ENCODE measurements around the gene DCTN4. TPM values are rescaled to one million over a fixed set of nuclear protein-coding genes. Genes with fewer than 3 reads are reported as not detected.

The DCTN4 gene
- total and polyA plus RNA-seq, 4 donors: 63.7 to 111 (median 97.8) TPM

DNA sequence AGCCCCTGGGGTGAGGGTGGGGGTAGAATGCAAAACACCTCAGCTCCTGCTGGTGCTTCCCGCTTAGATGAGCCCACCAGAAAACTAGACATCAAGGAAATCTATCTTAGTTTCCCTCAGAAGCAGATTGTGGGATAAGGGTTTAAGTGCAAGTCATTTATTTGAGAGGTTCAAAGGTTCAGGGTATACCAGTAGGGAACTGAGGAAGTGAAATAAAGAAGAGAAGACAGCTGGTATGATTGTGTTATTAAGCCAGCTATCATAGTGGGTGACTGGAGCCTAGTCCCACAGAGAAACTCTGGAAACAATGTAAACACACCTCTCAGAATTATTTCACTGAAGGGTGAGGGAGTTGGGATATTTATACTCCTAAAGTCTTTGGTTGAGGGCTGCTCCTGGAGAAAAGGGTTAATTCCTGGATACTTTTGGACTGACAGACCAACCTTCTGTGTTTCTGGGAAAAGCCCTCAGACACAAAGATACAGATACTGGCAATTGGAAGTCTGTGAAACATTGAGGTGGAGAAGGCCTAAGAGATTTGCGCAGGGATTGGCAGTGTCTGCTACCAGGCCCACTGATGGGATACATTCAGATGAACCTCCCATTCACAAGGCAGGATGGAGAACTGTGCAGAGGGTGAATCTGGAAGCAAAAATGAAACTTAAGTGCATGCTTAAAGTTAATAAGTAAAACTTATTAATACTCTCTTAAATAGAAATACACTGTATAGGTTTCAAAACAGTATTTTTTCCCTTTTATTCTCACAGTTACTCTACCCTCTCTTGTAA, 6.4 kb upstream of the DCTN4 start:
- WGBS (ENCODE audit: insufficient coverage): 100% methylated on average over 1 of the region's 2 CpGs
- H3K4me1 ChIP-seq (ENCODE audit: control insufficient read depth, insufficient read depth, low read length): no peaks in the 10 kb centered on the region
- no peaks in the 10 kb centered on the region for H3K9me3 ChIP-seq (ENCODE audit: control insufficient read depth, insufficient read depth, low read length)
- no peak for DNase-seq (ENCODE audit: low read depth in 4 of 6, low spot score in 6 of 6)
- H3K27ac ChIP-seq (ENCODE audit: low read depth, low read length): no peak overlapping the region
- H3K36me3 ChIP-seq (ENCODE audit: control insufficient read depth, insufficient read depth, low read length): no peaks in the 10 kb centered on the region
- no peaks in the 10 kb centered on the region for H3K27me3 ChIP-seq (ENCODE audit: control insufficient read depth, insufficient read depth, low read length)
- H3K4me3 ChIP-seq (ENCODE audit: low read depth, low read length): no peak overlapping the region

DNA sequence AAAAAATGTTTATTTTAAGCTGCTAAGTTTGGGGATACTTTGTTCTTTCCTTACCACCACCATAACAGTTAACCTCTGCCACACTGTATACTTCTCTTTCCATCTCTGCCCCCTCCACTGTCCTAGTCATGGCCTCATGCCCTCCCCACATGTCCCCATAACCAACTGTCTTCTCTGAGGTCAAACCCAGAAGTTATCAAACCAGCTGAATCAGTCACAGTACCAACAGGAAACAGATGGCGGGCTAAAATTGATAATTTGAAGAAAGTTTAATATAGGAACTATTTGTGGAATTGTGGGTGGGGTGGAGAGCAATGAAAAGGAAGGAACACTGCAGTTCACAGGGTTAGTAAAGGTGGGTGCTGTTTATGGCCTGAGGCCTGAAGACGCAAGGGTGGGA, 5.7 kb upstream of the DCTN4 start:
- WGBS (ENCODE audit: insufficient coverage): 81% methylated on average over 2 of the region's 2 CpGs
- no peaks in the 10 kb centered on the region for H3K36me3 ChIP-seq (ENCODE audit: control insufficient read depth, insufficient read depth, low read length)
- H3K4me3 ChIP-seq (ENCODE audit: low read depth, low read length): no peak overlapping the region
- H3K4me1 ChIP-seq (ENCODE audit: control insufficient read depth, insufficient read depth, low read length): no peaks in the 10 kb centered on the region
- no peaks in the 10 kb centered on the region for H3K27me3 ChIP-seq (ENCODE audit: control insufficient read depth, insufficient read depth, low read length)
- H3K27ac ChIP-seq (ENCODE audit: low read depth, low read length): no peak overlapping the region
- DNase-seq (ENCODE audit: low read depth in 4 of 6, low spot score in 6 of 6): no peak
- H3K9me3 ChIP-seq (ENCODE audit: control insufficient read depth, insufficient read depth, low read length): no peaks in the 10 kb centered on the region

DNA sequence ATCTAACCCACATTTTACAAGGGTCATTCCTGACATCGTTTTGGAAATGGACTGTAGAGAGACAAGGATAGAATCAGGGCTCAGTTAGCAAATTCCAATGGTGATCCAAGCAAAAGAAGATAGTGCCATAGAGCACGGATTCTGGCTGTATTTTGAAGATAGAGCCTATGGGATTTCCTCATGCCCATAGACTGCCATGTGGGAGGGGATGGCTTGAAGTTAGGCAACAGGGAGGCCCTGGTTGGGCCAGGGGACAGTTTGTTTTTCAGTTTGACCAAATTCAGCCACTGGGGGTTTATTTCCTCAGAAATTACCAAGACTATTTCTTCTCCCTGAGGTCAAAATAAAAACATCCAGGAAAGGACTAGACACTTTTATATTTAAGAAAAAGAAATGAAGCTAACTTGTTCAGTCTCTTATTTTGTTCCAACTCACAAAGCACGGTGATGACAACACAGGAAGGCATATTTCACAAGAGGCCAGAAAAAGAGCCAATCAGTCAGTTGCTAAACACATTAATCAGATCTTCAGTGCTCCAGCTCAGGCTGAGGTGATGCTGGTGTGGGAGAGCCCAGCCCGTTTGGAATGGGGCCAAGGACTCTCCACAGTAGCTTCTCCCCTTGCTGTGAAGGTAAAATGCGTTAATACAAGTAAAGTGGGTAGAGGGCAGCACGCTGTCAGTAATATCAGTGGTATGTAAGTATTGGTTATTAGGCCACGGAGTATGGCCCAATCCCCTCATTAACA, 4.4 kb upstream of the DCTN4 start:
- WGBS (ENCODE audit: insufficient coverage): 57% methylated on average over 3 of the region's 7 CpGs
- no peak overlapping the region for H3K4me3 ChIP-seq (ENCODE audit: low read depth, low read length)
- H3K27me3 ChIP-seq (ENCODE audit: control insufficient read depth, insufficient read depth, low read length): no peaks in the 10 kb centered on the region
- H3K9me3 ChIP-seq (ENCODE audit: control insufficient read depth, insufficient read depth, low read length): no peaks in the 10 kb centered on the region
- no peaks in the 10 kb centered on the region for H3K4me1 ChIP-seq (ENCODE audit: control insufficient read depth, insufficient read depth, low read length)
- peak in 1 of 6 donors; percentile 21 for DNase-seq (ENCODE audit: low read depth in 4 of 6, low spot score in 6 of 6)
- H3K36me3 ChIP-seq (ENCODE audit: control insufficient read depth, insufficient read depth, low read length): no peaks in the 10 kb centered on the region
- H3K27ac ChIP-seq (ENCODE audit: low read depth, low read length): no peak overlapping the region

DNA sequence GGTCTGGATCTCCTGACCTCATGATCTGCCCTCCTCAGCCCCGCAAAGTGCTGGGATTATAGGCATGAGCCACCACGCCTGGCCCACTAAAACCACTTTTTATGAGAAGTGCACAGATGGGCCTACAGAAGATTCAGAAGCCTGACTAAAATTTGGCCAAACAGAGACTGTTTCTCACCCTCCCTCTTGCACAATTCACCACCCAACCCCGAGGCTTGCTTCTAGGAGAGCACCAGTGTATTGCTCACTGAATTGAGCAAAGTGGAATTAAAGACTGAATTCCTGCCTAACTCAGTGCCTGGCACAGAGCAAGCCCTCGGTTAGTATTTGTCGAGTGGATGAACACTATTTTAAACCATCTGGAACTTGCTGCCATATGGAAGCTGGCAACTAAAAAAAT, 3.4 kb upstream of the DCTN4 start:
- no peak for DNase-seq (ENCODE audit: low read depth in 4 of 6, low spot score in 6 of 6)
- no peaks in the 10 kb centered on the region for H3K4me1 ChIP-seq (ENCODE audit: control insufficient read depth, insufficient read depth, low read length)
- no peaks in the 10 kb centered on the region for H3K36me3 ChIP-seq (ENCODE audit: control insufficient read depth, insufficient read depth, low read length)
- no peaks in the 10 kb centered on the region for H3K27me3 ChIP-seq (ENCODE audit: control insufficient read depth, insufficient read depth, low read length)
- no peaks in the 10 kb centered on the region for H3K9me3 ChIP-seq (ENCODE audit: control insufficient read depth, insufficient read depth, low read length)
- H3K4me3 ChIP-seq (ENCODE audit: low read depth, low read length): no peak overlapping the region
- WGBS (ENCODE audit: insufficient coverage): 92% methylated on average over 4 of the region's 5 CpGs
- no peak overlapping the region for H3K27ac ChIP-seq (ENCODE audit: low read depth, low read length)

DNA sequence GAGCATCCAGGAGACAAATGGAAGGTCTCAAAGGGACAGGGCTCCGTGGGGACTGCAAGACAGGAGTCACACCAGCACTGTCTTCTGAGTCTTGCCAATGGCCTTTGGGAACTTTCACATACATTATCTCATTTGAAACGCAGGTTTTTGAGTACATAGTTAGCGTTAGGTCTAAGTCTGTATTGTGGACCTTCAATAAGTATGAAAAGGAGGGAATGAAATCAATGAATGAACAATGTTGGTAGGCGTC, 442 bp upstream of the DCTN4 start:
- Histone ChIP-seq H3K4me1 (ENCODE audit: control insufficient read depth, insufficient read depth, low read length) (no peaks in the 10 kb centered on the region), H3K36me3 (ENCODE audit: control insufficient read depth, insufficient read depth, low read length) (peaks cover 9% of the 10 kb centered on the region), H3K27me3 (ENCODE audit: control insufficient read depth, insufficient read depth, low read length) (no peaks in the 10 kb centered on the region), H3K27ac (ENCODE audit: low read depth, low read length) (peak overlapping the region; percentile 99), H3K9me3 (ENCODE audit: control insufficient read depth, insufficient read depth, low read length) (no peaks in the 10 kb centered on the region), H3K4me3 (ENCODE audit: low read depth, low read length) (peak overlapping the region; percentile 88)
- DNase-seq (ENCODE audit: low read depth in 4 of 6, low spot score in 6 of 6): no peak
- 55% methylated on average over 3 of the region's 4 CpGs for WGBS (ENCODE audit: insufficient coverage)

DNA sequence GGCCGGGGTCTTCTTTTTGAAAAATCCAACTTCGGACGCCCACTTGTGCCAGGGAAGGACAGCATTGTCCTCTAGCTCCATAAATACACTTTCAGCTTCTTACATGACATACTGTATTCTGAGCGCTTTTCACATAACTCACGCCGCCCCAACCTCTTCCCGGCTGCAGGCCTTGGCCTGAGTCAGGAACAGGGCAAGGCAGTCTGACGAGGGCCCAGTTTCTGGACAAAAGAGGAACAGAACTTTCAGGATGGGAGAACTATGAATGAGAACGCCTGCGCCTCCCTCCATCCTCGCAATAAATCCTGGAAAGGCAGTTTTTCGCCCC, 650 bp downstream of the DCTN4 start:
- H3K27ac ChIP-seq (ENCODE audit: low read depth, low read length): peak overlapping the region; percentile 99
- H3K4me1 ChIP-seq (ENCODE audit: control insufficient read depth, insufficient read depth, low read length): no peaks in the 10 kb centered on the region
- H3K4me3 ChIP-seq (ENCODE audit: low read depth, low read length): peak overlapping the region; percentile 88
- 0% methylated on average over 11 of the region's 12 CpGs for WGBS (ENCODE audit: insufficient coverage)
- peaks cover 15% of the 10 kb centered on the region for H3K36me3 ChIP-seq (ENCODE audit: control insufficient read depth, insufficient read depth, low read length)
- DNase-seq (ENCODE audit: low read depth in 4 of 6, low spot score in 6 of 6): no peak
- H3K27me3 ChIP-seq (ENCODE audit: control insufficient read depth, insufficient read depth, low read length): no peaks in the 10 kb centered on the region
- no peaks in the 10 kb centered on the region for H3K9me3 ChIP-seq (ENCODE audit: control insufficient read depth, insufficient read depth, low read length)

DNA sequence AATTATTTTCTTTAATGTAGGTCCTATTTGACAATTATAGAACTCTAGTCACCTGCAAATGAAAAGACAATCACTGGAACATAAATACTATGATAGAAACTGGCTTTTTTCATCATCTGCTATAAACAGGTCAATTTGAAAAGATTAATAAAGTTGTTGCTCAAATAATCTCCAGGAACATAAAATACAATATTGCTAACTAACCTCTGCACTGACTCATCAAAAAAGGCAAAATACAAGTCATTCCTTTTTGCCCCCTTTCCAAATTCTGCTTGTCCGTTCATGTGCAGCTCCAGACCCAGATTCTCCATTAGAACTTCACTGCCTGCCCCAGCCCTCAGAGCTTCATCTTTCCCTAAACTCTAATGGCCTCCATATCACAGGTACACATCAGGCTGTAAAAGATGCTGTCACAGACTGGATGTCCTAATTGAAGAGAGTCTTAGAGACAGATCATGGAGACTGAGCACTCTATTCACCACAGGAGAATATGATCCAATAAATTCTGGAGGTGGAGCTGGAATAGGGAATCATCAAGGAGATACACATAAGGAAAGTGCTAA, 1.6 kb downstream of the DCTN4 start:
- H3K36me3 ChIP-seq (ENCODE audit: control insufficient read depth, insufficient read depth, low read length): peaks cover 21% of the 10 kb centered on the region
- no peaks in the 10 kb centered on the region for H3K27me3 ChIP-seq (ENCODE audit: control insufficient read depth, insufficient read depth, low read length)
- H3K9me3 ChIP-seq (ENCODE audit: control insufficient read depth, insufficient read depth, low read length): no peaks in the 10 kb centered on the region
- WGBS (ENCODE audit: insufficient coverage): 87% methylated on average over 1 of the region's 1 CpG
- no peaks in the 10 kb centered on the region for H3K4me1 ChIP-seq (ENCODE audit: control insufficient read depth, insufficient read depth, low read length)
- no peak for DNase-seq (ENCODE audit: low read depth in 4 of 6, low spot score in 6 of 6)
- no peak overlapping the region for H3K27ac ChIP-seq (ENCODE audit: low read depth, low read length)
- H3K4me3 ChIP-seq (ENCODE audit: low read depth, low read length): no peak overlapping the region

DNA sequence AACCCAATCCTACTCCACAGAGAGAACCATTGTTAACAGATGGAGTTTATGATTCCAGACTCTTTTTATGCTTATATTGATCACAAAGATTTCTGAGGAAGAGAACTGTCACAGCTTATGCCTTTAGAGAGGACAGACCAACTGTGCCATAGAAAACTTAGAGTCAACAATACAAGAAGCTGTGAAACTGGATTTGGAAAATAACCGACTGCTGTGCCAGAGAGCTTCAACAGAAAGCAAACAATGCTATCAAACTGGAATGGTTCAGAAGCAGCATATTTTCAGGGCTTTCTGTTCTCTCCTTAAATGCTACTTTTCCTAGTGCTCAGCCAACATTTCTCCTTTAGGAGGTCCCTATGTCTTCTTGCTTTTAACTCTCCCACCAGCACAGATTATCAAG, 5.0 kb downstream of the DCTN4 start:
- H3K27ac ChIP-seq (ENCODE audit: low read depth, low read length): no peak overlapping the region
- 91% methylated on average over 1 of the region's 1 CpG for WGBS (ENCODE audit: insufficient coverage)
- no peaks in the 10 kb centered on the region for H3K27me3 ChIP-seq (ENCODE audit: control insufficient read depth, insufficient read depth, low read length)
- DNase-seq (ENCODE audit: low read depth in 4 of 6, low spot score in 6 of 6): no peak
- H3K4me3 ChIP-seq (ENCODE audit: low read depth, low read length): no peak overlapping the region
- no peaks in the 10 kb centered on the region for H3K9me3 ChIP-seq (ENCODE audit: control insufficient read depth, insufficient read depth, low read length)
- H3K36me3 ChIP-seq (ENCODE audit: control insufficient read depth, insufficient read depth, low read length): peaks cover 21% of the 10 kb centered on the region
- no peaks in the 10 kb centered on the region for H3K4me1 ChIP-seq (ENCODE audit: control insufficient read depth, insufficient read depth, low read length)

DNA sequence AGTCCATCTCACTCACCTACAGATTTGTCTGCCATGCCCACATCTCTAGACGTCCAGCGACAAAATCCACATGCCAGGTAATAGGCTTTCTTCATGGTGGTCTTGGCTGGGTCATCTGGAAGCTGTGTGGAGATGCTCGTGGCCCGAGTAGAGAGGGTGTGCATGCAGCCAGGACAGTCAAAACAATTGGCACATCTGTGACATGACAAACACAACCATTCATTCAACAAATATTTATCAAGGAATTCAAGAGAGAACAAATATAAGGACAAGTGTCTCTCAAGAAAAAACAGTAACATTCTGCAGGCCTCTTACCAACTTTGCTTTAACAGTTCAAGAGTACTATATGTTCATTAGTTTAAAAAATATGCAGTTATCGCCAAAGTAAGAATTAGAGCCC, 5.4 kb downstream of the DCTN4 start:
- WGBS (ENCODE audit: insufficient coverage): no CpG with 5 or more reads among the region's 5 CpGs
- no peak for DNase-seq (ENCODE audit: low read depth in 4 of 6, low spot score in 6 of 6)
- no peak overlapping the region for H3K27ac ChIP-seq (ENCODE audit: low read depth, low read length)

More for the DNA sequence above, 5.4 kb downstream of the DCTN4 start:
- peaks cover 21% of the 10 kb centered on the region for H3K36me3 ChIP-seq (ENCODE audit: control insufficient read depth, insufficient read depth, low read length)
- no peaks in the 10 kb centered on the region for H3K4me1 ChIP-seq (ENCODE audit: control insufficient read depth, insufficient read depth, low read length)
- no peaks in the 10 kb centered on the region for H3K27me3 ChIP-seq (ENCODE audit: control insufficient read depth, insufficient read depth, low read length)
- H3K4me3 ChIP-seq (ENCODE audit: low read depth, low read length): no peak overlapping the region
- no peaks in the 10 kb centered on the region for H3K9me3 ChIP-seq (ENCODE audit: control insufficient read depth, insufficient read depth, low read length)
